Measurements from ENCODE around the gene LRRTM4.

GRCh38 chr2:77046339-77046738, 475.8 kb downstream of the LRRTM4 start:
- TF ChIP-seq CTCF (conservative IDR thresholded peaks at IDR 0.05 in 1 of 2, IDR thresholded peaks at IDR 0.05 in 1 of 2; ENCODE audit: extremely low read depth in 1 of 2, insufficient read depth in 1 of 2, low read depth in 1 of 2, low read length in 2 of 2): no peak
- no peak for TF ChIP-seq EZH2 (IDR thresholded peaks at IDR 0.05; ENCODE audit: borderline replicate concordance, low read length)
